ENCODE data around the gene CDC7.

CDC7 gene

GRCh38 chr1:91550961-91551360 is 50.3 kb downstream of the CDC7 start:
- no peak for DNase-seq

GRCh38 chr1:91552091-91552490 is 51.4 kb downstream of the CDC7 start:
- DNase-seq: no peak

GRCh38 chr1:91552596-91552995 is 51.9 kb downstream of the CDC7 start:
- DNase-seq: no peak

GRCh38 chr1:91553177-91553591 is 52.5 kb downstream of the CDC7 start:
- DNase-seq: no peak

- DNase-seq: no peak
These were observed 54.6 kb downstream of the CDC7 start for GRCh38 chr1:91555074-91555730.

GRCh38 chr1:91555821-91556531 is 55.3 kb downstream of the CDC7 start:
- peak; percentile 78 for DNase-seq

GRCh38 chr1:91556556-91556955 is 55.9 kb downstream of the CDC7 start:
- no peak for DNase-seq

GRCh38 chr1:91557039-91557690 is 56.5 kb downstream of the CDC7 start:
- no peak for DNase-seq

GRCh38 chr1:91557826-91558225 is 57.2 kb downstream of the CDC7 start:
- no peak for DNase-seq

GRCh38 chr1:91559046-91559750 is 58.5 kb downstream of the CDC7 start:
- no peak for DNase-seq

- no peak for DNase-seq
These were observed 59.4 kb downstream of the CDC7 start for GRCh38 chr1:91559838-91560565.

GRCh38 chr1:91564888-91565701 is 64.4 kb downstream of the CDC7 start:
- no peak for DNase-seq

- DNase-seq: no peak
These were observed 66.9 kb downstream of the CDC7 start for GRCh38 chr1:91567583-91567982.

GRCh38 chr1:91568261-91568660 is 67.6 kb downstream of the CDC7 start:
- no peak for DNase-seq

- DNase-seq: no peak
These were observed 68.9 kb downstream of the CDC7 start for GRCh38 chr1:91569411-91570119.

GRCh38 chr1:91570120-91570448 is 69.4 kb downstream of the CDC7 start:
- DNase-seq: no peak

GRCh38 chr1:91572044-91572443 is 71.4 kb downstream of the CDC7 start:
- DNase-seq: no peak

Data from activated CD8-positive, alpha-beta memory T cell treated with anti-CD3 and anti-CD28 coated beads, Interleukin-2, amount 50 U/mL, for 48 hours (primary cell).